CD4-positive, alpha-beta memory T cell (primary cell): Measurements from ENCODE around the gene EPHA3. TPM values are rescaled to one million over a fixed set of nuclear protein-coding genes. Genes with fewer than 3 reads are reported as not detected.

ENCODE experiments used
- CTCF ChIA-PET: fragments of 350-600 bp; sonication (Branson Sonifier 250); formaldehyde crosslinking; loops from one replicate; lab custom pipeline; 2021; ENCODE audit warnings: inconsistent platforms; ENCODE audit not compliant: partially characterized antibody; lab: Charles Lee
- POLR2A ChIA-PET: fragments of 350-600 bp; sonication (Branson Sonifier 250); formaldehyde crosslinking; loops from one replicate; lab custom pipeline; 2021; ENCODE audit not compliant: partially characterized antibody; lab: Charles Lee
- DNase-seq, 5 donors: peaks; one replicate each; pipeline versions ENCODE4 v3.0.0 to v3.0.0-alpha.2; 2020 to 2022; ENCODE audit warnings: mixed read lengths in 1 of 5
- H3K27ac ChIP-seq: one replicate; pipeline ENCODE4 v1.7.0; 2013; ENCODE audit warnings: low read depth, low read length
- H3K27me3 ChIP-seq: 2 replicates; pipeline ENCODE4 v1.7.0; 2013; ENCODE audit warnings: mild to moderate bottlenecking, low read length, moderate library complexity; ENCODE audit not compliant: insufficient read depth
- H3K36me3 ChIP-seq: 2 replicates; pipeline ENCODE4 v1.7.0; 2013; ENCODE audit warnings: mild to moderate bottlenecking, low read length, moderate library complexity; ENCODE audit not compliant: insufficient read depth
- H3K4me1 ChIP-seq: 2 replicates; pipeline ENCODE4 v1.7.0; 2013; ENCODE audit warnings: mild to moderate bottlenecking, low read length, moderate library complexity; ENCODE audit not compliant: insufficient read depth
- H3K4me3 ChIP-seq, 2 donors: one replicate each; pipeline ENCODE4 v1.7.0; 2013; ENCODE audit warnings: low read length in 2 of 2, mild to moderate bottlenecking in 1 of 2
- H3K9me3 ChIP-seq, 2 donors: one replicate each; pipeline ENCODE4 v1.7.0; 2013; ENCODE audit warnings: low read length in 2 of 2, control low read depth in 1 of 2; ENCODE audit not compliant: control insufficient read depth in 1 of 2
- H3K27ac Mint-ChIP-seq, 7 donors: one replicate each; pipeline ENCODE4 v1.8.0; 2020 to 2021; ENCODE audit warnings: mixed read lengths in 7 of 7, mild to moderate bottlenecking in 6 of 7, inconsistent platforms in 3 of 7, moderate library complexity in 3 of 7
- H3K27me3 Mint-ChIP-seq, 2 donors: one replicate each; pipeline ENCODE4 v1.8.0; 2020 to 2021; ENCODE audit warnings: mixed read lengths in 2 of 2
- H3K36me3 Mint-ChIP-seq, 2 donors: one replicate each; pipeline ENCODE4 v1.8.0; 2020 to 2021; ENCODE audit warnings: mixed read lengths in 2 of 2, inconsistent platforms in 1 of 2, mild to moderate bottlenecking in 1 of 2
- H3K4me1 Mint-ChIP-seq, 4 donors: one replicate each; pipeline ENCODE4 v1.8.0; 2020 to 2021; ENCODE audit warnings: mixed read lengths in 4 of 4, mild to moderate bottlenecking in 1 of 4
- H3K4me3 Mint-ChIP-seq, 8 donors: one replicate each; pipeline ENCODE4 v1.8.0; 2020 to 2021; ENCODE audit warnings: mixed read lengths in 8 of 8, mild to moderate bottlenecking in 7 of 8, moderate library complexity in 6 of 8, inconsistent platforms in 3 of 8
- H3K9me3 Mint-ChIP-seq, 8 donors: one replicate each; pipeline ENCODE4 v1.8.0; 2020 to 2021; ENCODE audit warnings: mixed read lengths in 8 of 8, mild to moderate bottlenecking in 5 of 8, inconsistent platforms in 3 of 8, moderate library complexity in 1 of 8
- intact Hi-C: fragments of 100-400 bp; cut with micrococcal nuclease; formaldehyde crosslinking; loops from one replicate; pipeline ENCODE4 v1.15.1; 2023
- polyA plus RNA-seq, 2 donors: library from polyadenylated mRNA; unstranded; fragments of 300-500 nt; fragmentation: Illumina TruSeq; gene quantifications; one replicate each; pipeline ENCODE4 v1.2.3, GENCODE V29; 2021
- total RNA-seq, 2 experiments: library from RNA; stranded (reverse); gene quantifications; one replicate each; pipeline ENCODE4 v1.2.3, GENCODE V29; 2021

EPHA3 gene
- total and polyA plus RNA-seq, 4 experiments from 2014 or later: not detected

DNA sequence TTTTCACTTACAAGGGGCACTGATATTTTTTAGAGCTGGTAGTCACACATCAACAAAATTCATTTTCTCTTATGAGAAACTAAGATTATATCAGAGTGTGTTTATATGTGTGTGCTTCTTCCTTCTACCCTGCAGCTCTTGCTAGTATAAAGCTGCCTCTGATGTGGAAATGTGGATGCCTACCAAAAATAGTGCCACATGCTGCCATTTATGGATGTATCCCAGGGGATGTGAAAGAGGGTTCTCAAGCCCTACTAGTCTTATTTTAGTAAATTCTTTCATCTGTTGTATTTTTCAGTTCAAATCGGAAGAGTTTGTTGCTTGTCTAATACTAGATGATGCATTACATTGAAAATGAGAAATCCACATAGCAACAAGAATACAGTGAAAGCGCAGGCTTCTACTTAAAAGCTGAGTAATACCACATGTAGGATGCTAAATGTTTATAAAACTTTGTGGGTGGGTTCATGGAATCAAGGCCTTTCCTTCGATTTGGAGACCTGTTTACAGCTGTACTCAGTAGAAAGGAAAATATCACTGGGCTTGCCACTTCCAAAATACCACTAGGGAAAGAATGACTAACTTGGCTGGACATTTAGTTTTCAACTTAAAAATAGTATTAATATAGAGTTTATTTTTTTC is 399.2 kb downstream of the EPHA3 start:
- ChIA-PET POLR2A (no interaction called here), CTCF (no interaction called here)
- no peaks in the 10 kb centered on the region for H3K27me3 ChIP-seq
- Mint-ChIP-seq H3K9me3 (peaks cover 0 to 13% (median 5%) of the 10 kb centered on the region in 8 donors), H3K36me3 (no peaks in the 10 kb centered on the region), H3K27ac (no peak overlapping the region), H3K4me3 (no peak overlapping the region), H3K4me1 (no peaks in the 10 kb centered on the region), H3K27me3 (no peaks in the 10 kb centered on the region)
- no peaks in the 10 kb centered on the region for H3K4me1 ChIP-seq
- intact Hi-C loops: no loop called here
- H3K36me3 ChIP-seq: no peaks in the 10 kb centered on the region
- DNase-seq: no peak
- H3K4me3 ChIP-seq: no peak overlapping the region
- no peak overlapping the region for H3K27ac ChIP-seq
- H3K9me3 ChIP-seq: no peaks in the 10 kb centered on the region

DNA sequence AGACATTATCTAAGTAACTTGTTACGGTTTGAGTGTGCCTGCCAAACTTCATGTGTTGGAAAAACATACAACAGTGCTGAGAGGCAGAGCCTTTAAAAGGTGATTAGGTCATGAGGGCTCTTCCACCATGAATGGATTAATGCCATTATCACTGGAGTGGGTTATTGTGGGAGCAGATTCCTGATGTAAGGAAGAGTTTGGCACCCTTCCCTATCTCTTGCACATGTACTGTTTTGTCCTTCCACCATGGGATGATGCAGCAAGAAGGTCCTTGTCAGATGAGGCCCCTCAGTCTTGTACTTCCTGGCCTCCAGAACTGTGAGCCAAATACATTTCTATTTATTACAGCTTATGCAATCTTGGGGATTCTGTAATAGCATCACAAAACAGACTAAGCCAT is 413.9 kb downstream of the EPHA3 start:
- Mint-ChIP-seq H3K27ac (no peak overlapping the region), H3K4me3 (no peak overlapping the region), H3K4me1 (no peaks in the 10 kb centered on the region), H3K9me3 (peaks cover 0 to 17% (median 3%) of the 10 kb centered on the region in 8 donors), H3K36me3 (no peaks in the 10 kb centered on the region), H3K27me3 (no peaks in the 10 kb centered on the region)
- Histone ChIP-seq H3K9me3 (no peaks in the 10 kb centered on the region), H3K4me3 (no peak overlapping the region), H3K27me3 (no peaks in the 10 kb centered on the region), H3K36me3 (no peaks in the 10 kb centered on the region), H3K27ac (no peak overlapping the region), H3K4me1 (no peaks in the 10 kb centered on the region)
- intact Hi-C loops: no loop called here
- DNase-seq: no peak
- POLR2A ChIA-PET: no interaction called here
- CTCF ChIA-PET: no interaction called here

DNA sequence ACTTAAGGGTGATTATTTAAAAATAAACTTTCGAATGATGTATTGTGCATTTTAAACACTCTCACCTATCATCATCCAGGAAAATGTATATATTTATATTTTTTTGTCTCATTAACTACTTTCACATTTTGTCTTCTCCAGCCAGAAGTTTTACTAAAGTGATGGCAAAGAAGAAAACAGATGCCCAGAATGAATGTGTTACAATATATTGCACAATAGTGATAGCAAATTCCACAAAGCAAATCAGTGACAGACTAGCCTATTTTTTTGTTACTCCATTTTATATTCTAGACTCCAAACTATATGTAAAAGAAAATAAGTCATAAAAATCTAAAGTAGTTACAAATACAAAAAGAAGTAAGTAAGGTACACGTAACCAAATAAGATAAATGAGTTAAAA is 414.7 kb downstream of the EPHA3 start:
- H3K36me3 Mint-ChIP-seq: no peaks in the 10 kb centered on the region
- CTCF ChIA-PET: no interaction called here
- Histone ChIP-seq H3K4me3 (no peak overlapping the region), H3K27ac (no peak overlapping the region), H3K36me3 (no peaks in the 10 kb centered on the region), H3K4me1 (no peaks in the 10 kb centered on the region), H3K9me3 (no peaks in the 10 kb centered on the region), H3K27me3 (no peaks in the 10 kb centered on the region)
- no peaks in the 10 kb centered on the region for H3K4me1 Mint-ChIP-seq
- POLR2A ChIA-PET: no interaction called here
- no peaks in the 10 kb centered on the region for H3K27me3 Mint-ChIP-seq
- intact Hi-C loops: no loop called here
- H3K4me3 Mint-ChIP-seq: no peak overlapping the region
- no peak for DNase-seq
- H3K9me3 Mint-ChIP-seq: peaks cover 0 to 16% (median 3%) of the 10 kb centered on the region in 8 donors
- H3K27ac Mint-ChIP-seq: no peak overlapping the region

DNA sequence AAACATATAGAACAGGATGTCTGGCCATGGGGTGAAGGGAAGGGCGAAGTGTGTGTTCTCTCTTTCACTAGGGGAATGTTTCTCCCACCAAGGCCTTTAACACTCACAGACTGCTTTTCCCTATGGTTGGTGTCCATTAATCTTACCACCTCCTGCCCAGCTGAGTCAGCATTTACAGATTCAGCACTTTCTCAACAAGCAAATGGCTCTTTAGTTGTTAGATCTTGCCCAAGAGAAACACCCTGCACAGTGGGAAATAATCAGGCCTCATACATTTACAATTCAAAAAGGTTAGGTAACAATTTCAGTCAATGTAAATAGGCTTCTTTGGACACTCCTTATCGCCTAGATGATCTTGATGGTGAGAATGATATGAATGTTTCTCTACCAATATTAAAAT is 418.2 kb downstream of the EPHA3 start:
- intact Hi-C loops: no loop called here
- no peaks in the 10 kb centered on the region for H3K27me3 Mint-ChIP-seq
- CTCF ChIA-PET: no interaction called here

DNA sequence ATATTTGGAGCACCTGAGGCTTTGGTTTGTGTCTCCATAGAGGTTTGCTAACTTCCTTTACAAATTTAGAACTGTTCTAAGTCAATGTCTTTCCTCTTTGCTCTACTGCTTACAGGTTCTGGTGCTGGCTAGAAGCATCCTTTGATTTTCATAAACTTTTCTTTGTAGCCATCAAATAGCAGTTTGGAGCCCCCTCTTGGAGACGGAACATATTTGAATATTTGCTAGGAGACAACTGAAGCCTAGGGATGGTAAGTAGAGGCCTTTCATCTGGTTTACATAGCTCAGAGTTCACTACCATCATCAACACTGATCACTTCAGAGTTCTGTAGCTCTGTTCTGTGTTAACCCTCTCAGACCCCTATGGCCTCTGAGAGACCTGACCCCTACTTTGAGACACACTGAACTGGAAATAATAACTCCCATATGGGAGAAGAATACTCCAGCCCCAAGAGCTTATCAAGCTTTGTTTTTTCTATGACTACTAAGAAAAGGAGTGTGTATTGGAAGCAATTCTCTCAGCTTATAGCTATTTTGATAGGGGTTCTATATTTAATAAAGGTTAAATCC is 420.4 kb downstream of the EPHA3 start:
- no peak overlapping the region for H3K4me3 Mint-ChIP-seq
- Histone ChIP-seq H3K4me1 (no peaks in the 10 kb centered on the region), H3K36me3 (no peaks in the 10 kb centered on the region), H3K27ac (no peak overlapping the region), H3K27me3 (no peaks in the 10 kb centered on the region), H3K4me3 (no peak overlapping the region), H3K9me3 (no peaks in the 10 kb centered on the region)
- DNase-seq: no peak
- no peak overlapping the region for H3K27ac Mint-ChIP-seq
- ChIA-PET POLR2A (no interaction called here), CTCF (no interaction called here)
- no peaks in the 10 kb centered on the region for H3K36me3 Mint-ChIP-seq
- no peaks in the 10 kb centered on the region for H3K4me1 Mint-ChIP-seq
- peaks cover 0 to 18% (median 8%) of the 10 kb centered on the region in 8 donors for H3K9me3 Mint-ChIP-seq
- intact Hi-C loops: no loop called here
- no peaks in the 10 kb centered on the region for H3K27me3 Mint-ChIP-seq

More for the DNA sequence above, 418.2 kb downstream of the EPHA3 start:
- no peak overlapping the region for H3K4me3 Mint-ChIP-seq
- no peak overlapping the region for H3K27ac Mint-ChIP-seq
- no peaks in the 10 kb centered on the region for H3K4me1 Mint-ChIP-seq
- POLR2A ChIA-PET: no interaction called here
- Histone ChIP-seq H3K27me3 (no peaks in the 10 kb centered on the region), H3K4me1 (no peaks in the 10 kb centered on the region), H3K9me3 (no peaks in the 10 kb centered on the region), H3K27ac (no peak overlapping the region), H3K4me3 (no peak overlapping the region), H3K36me3 (no peaks in the 10 kb centered on the region)
- H3K9me3 Mint-ChIP-seq: peaks cover 0 to 23% (median 6%) of the 10 kb centered on the region in 8 donors
- no peak for DNase-seq
- H3K36me3 Mint-ChIP-seq: no peaks in the 10 kb centered on the region
